SU-DHL-6 (cell line): ENCODE data around the gene ATG3.

ENCODE experiments used
- H2AFZ ChIP-seq: fragments of 200-600 bp; sonication (generic); 2 replicates; pipeline ENCODE4 v1.6.1; 2014; ENCODE audit warnings: low read depth, mild to moderate bottlenecking, moderate library complexity, mixed read lengths, antibody characterized with exemption, low read length; ENCODE audit not compliant: severe bottlenecking
- H3F3A ChIP-seq: fragments of 200-600 bp; shearing (Covaris generic); 2 replicates; pipeline ENCODE4 v1.6.0; 2016; ENCODE audit warnings: antibody characterized with exemption, mild to moderate bottlenecking; ENCODE audit not compliant: insufficient read depth
- H3K27ac ChIP-seq: fragments of 200-600 bp; sonication (generic); 2 replicates; pipeline ENCODE4 v1.5.1; 2016; ENCODE audit warnings: low read depth, mild to moderate bottlenecking, low read length, moderate library complexity, mixed read lengths
- H3K27me3 ChIP-seq: fragments of 200-600 bp; sonication (generic), shearing (Covaris generic); 2 replicates; pipeline ENCODE4 v1.6.0; 2014; ENCODE audit warnings: mild to moderate bottlenecking, low read length
- H3K36me3 ChIP-seq: fragments of 200-600 bp; sonication (generic); 2 replicates; pipeline ENCODE4 v1.6.1; 2014; ENCODE audit warnings: mild to moderate bottlenecking, low read length, mixed read lengths
- H3K4me2 ChIP-seq: fragments of 300-600, 200-600 bp; shearing (Covaris generic), sonication (generic); 2 replicates; pipeline ENCODE4 v1.6.0; 2014; ENCODE audit warnings: low read length, low read depth, mild to moderate bottlenecking; ENCODE audit not compliant: poor library complexity, severe bottlenecking
- H3K4me3 ChIP-seq: fragments of 200-600 bp; sonication (generic); 2 replicates; pipeline ENCODE4 v1.5.1; 2014; ENCODE audit warnings: antibody characterized with exemption, low read length, mild to moderate bottlenecking, mixed read lengths; ENCODE audit not compliant: insufficient read depth, poor library complexity, severe bottlenecking
- H3K79me2 ChIP-seq: fragments of 200-600 bp; sonication (generic); 2 replicates; pipeline ENCODE4 v1.6.1; 2014; ENCODE audit warnings: mild to moderate bottlenecking, low read length, moderate library complexity; ENCODE audit not compliant: insufficient read depth
- H3K9ac ChIP-seq: fragments of 200-600 bp; sonication (generic); 2 replicates; pipeline ENCODE4 v1.7.0; 2014; ENCODE audit warnings: mild to moderate bottlenecking, low read length
- H3K9me2 ChIP-seq: fragments of 200-600 bp; sonication (generic); replicated peaks from 2 replicates; pipeline ENCODE4 v1.6.1; 2014; ENCODE audit warnings: low read length; ENCODE audit not compliant: insufficient read depth
- H3K9me3 ChIP-seq: fragments of 200-600 bp; sonication (generic); 2 replicates; pipeline ENCODE4 v1.6.1; 2014; ENCODE audit warnings: low read length, mixed read lengths; ENCODE audit not compliant: insufficient read depth
- H4K20me1 ChIP-seq: fragments of 200-600 bp; sonication (generic); 2 replicates; pipeline ENCODE4 v1.6.1; 2014; ENCODE audit warnings: low read depth, mild to moderate bottlenecking, antibody characterized with exemption, low read length, moderate library complexity, mixed read lengths
- EZH2phosphoT487 ChIP-seq: fragments of 200-600 bp; sonication (generic), shearing (Covaris generic); conservative IDR thresholded peaks from 2 replicates; pipeline ENCODE4 v1.6.1; 2018; ENCODE audit warnings: mild to moderate bottlenecking, antibody characterized with exemption, low read length, moderate library complexity, mixed read lengths
- TF ChIP-seq, protein P1 (sequence below): fragments of 200-600 bp; sonication (generic); IDR thresholded peaks from one replicate; pipeline ENCODE4 v1.5.1; 2017; ENCODE audit warnings: antibody characterized with exemption, mild to moderate bottlenecking, low read length, moderate library complexity; ENCODE audit not compliant: insufficient read depth, poor library complexity, severe bottlenecking

Gene ATG3

DNA sequence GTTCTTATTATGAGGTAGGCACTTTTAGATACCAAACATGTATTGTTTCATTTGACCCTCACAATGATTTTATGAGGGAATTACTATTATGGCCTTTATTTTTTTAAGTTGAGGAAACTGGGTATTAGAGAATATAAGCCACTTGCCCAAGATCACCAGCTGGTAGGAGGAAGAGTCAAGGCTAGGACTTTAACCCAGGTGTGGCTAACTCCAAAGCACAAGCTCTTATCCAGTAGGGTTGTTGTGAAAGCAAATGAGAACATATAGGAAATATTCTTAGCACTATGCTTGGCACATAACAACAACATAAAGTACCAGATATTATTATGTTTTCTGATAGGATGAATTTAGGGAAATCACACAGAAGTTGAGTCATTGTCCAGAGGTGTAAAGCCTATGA is 70.4 kb downstream of the ATG3 start:
- Histone ChIP-seq H3F3A (no peaks in the 10 kb centered on the region), H3K36me3 (no peaks in the 10 kb centered on the region), H3K9ac (no peak overlapping the region), H3K4me2 (no peak overlapping the region), H3K4me3 (no peak overlapping the region), H3K27ac (no peak overlapping the region), H4K20me1 (no peaks in the 10 kb centered on the region), H3K9me3 (no peaks in the 10 kb centered on the region), H3K27me3 (no peaks in the 10 kb centered on the region), H3K9me2 (no peaks in the 10 kb centered on the region), H3K79me2 (no peaks in the 10 kb centered on the region), H2AFZ (no peak overlapping the region)
- TF ChIP-seq EZH2phosphoT487, result no peak
- TF ChIP-seq, protein P1, sequence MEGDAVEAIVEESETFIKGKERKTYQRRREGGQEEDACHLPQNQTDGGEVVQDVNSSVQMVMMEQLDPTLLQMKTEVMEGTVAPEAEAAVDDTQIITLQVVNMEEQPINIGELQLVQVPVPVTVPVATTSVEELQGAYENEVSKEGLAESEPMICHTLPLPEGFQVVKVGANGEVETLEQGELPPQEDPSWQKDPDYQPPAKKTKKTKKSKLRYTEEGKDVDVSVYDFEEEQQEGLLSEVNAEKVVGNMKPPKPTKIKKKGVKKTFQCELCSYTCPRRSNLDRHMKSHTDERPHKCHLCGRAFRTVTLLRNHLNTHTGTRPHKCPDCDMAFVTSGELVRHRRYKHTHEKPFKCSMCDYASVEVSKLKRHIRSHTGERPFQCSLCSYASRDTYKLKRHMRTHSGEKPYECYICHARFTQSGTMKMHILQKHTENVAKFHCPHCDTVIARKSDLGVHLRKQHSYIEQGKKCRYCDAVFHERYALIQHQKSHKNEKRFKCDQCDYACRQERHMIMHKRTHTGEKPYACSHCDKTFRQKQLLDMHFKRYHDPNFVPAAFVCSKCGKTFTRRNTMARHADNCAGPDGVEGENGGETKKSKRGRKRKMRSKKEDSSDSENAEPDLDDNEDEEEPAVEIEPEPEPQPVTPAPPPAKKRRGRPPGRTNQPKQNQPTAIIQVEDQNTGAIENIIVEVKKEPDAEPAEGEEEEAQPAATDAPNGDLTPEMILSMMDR, result no peak

GRCh38 chr3:112489674-112490479 is 71.9 kb downstream of the ATG3 start:
- Histone ChIP-seq H3F3A (no peaks in the 10 kb centered on the region), H3K4me2 (no peak overlapping the region), H3K27ac (no peak overlapping the region), H3K9ac (no peak overlapping the region), H3K4me3 (no peak overlapping the region), H3K9me3 (no peaks in the 10 kb centered on the region), H3K9me2 (no peaks in the 10 kb centered on the region), H4K20me1 (no peaks in the 10 kb centered on the region), H3K79me2 (no peaks in the 10 kb centered on the region), H3K36me3 (no peaks in the 10 kb centered on the region), H3K27me3 (no peaks in the 10 kb centered on the region), H2AFZ (no peak overlapping the region)
- TF ChIP-seq EZH2phosphoT487, result no peak
- TF ChIP-seq, protein P1, result no peak

- Histone ChIP-seq H3K4me3 (no peak overlapping the region), H3K79me2 (no peaks in the 10 kb centered on the region), H3K27me3 (no peaks in the 10 kb centered on the region), H3F3A (no peaks in the 10 kb centered on the region), H3K4me2 (no peak overlapping the region), H2AFZ (no peak overlapping the region), H3K9ac (no peak overlapping the region), H3K9me2 (no peaks in the 10 kb centered on the region), H3K27ac (no peak overlapping the region), H3K9me3 (no peaks in the 10 kb centered on the region), H4K20me1 (no peaks in the 10 kb centered on the region), H3K36me3 (no peaks in the 10 kb centered on the region)
- TF ChIP-seq, protein P1, result no peak
- no peak for TF ChIP-seq EZH2phosphoT487
These were observed 74.8 kb downstream of the ATG3 start for GRCh38 chr3:112486811-112487505.
